Measurements from ENCODE around the gene LAIR2. TPM values are rescaled to one million over a fixed set of nuclear protein-coding genes. Genes with fewer than 3 reads are reported as not detected.

Gene LAIR2
- total RNA-seq, 4 donors from 2014 or later: 3.2 TPM; not detected in 3

DNA sequence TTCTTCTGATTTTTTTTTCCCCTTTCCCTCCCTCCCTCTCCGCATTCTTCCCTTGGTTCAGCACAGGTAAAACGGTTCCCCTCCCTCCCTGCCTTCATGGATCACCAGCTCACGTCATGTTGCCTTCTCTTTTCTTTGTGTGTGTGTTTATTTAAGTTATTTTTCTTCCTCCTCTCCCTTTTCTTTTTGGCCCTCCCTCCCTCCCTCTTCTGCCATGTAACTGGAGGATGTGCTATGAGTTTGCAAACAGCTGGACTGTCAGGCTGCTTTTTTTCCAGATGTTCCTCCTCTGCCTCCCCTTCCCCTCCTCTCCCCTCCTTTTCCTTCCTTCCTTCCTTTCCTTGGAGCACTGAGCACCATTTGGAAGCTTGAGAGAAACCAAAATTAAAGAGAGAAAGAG lies 41.0 kb upstream of the LAIR2 start:
- Histone ChIP-seq H3K4me1 (peaks cover 6 to 56% (median 35%) of the 10 kb centered on the region in 4 donors), H3K27ac (peak overlapping the region; percentile 96 to 99 (median 98)), H3K27me3 (no peaks in the 10 kb centered on the region), H3K9me3 (no peaks in the 10 kb centered on the region), H3K4me3 (peak overlapping the region in 2 of 4 donors; percentile 60 to 72), H3K36me3 (peaks cover 0 to 42% (median 15%) of the 10 kb centered on the region in 4 donors)
- TF ChIP-seq, protein P1, sequence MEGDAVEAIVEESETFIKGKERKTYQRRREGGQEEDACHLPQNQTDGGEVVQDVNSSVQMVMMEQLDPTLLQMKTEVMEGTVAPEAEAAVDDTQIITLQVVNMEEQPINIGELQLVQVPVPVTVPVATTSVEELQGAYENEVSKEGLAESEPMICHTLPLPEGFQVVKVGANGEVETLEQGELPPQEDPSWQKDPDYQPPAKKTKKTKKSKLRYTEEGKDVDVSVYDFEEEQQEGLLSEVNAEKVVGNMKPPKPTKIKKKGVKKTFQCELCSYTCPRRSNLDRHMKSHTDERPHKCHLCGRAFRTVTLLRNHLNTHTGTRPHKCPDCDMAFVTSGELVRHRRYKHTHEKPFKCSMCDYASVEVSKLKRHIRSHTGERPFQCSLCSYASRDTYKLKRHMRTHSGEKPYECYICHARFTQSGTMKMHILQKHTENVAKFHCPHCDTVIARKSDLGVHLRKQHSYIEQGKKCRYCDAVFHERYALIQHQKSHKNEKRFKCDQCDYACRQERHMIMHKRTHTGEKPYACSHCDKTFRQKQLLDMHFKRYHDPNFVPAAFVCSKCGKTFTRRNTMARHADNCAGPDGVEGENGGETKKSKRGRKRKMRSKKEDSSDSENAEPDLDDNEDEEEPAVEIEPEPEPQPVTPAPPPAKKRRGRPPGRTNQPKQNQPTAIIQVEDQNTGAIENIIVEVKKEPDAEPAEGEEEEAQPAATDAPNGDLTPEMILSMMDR (IDR thresholded peaks at IDR 0.05): no peak
- no peak for TF ChIP-seq EP300 (IDR thresholded peaks at IDR 0.05; ENCODE audit: low read depth)
- TF ChIP-seq POLR2A (IDR thresholded peaks at IDR 0.05): no peak
- no peak for TF ChIP-seq POLR2AphosphoS5 (IDR thresholded peaks at IDR 0.05)
- in situ Hi-C loops (cut with MboI; ENCODE audit: low pct_ligation_motif_present in 1 of 4, low pct_unique_long_range_greater_than_20kb in 1 of 4, low sequenced_read_pairs in 3 of 4): no loop called here
- 39 to 45% methylated on average over 3 of the region's 3 CpGs for WGBS, 2 donors (ENCODE audit: low coverage in 1 of 2)
- intact Hi-C loops (cut with DNase I; ENCODE audit: low total_unique reads): no loop called here
- DNase-seq: no peak

- 48% methylated on average over 6 of the region's 15 CpGs; no CpG with 5 or more reads in 1 of the 2 donors for WGBS, 2 donors (ENCODE audit: low coverage in 1 of 2)
- in situ Hi-C loops (cut with MboI; ENCODE audit: low pct_ligation_motif_present in 1 of 4, low pct_unique_long_range_greater_than_20kb in 1 of 4, low sequenced_read_pairs in 3 of 4): no loop called here
- peak; percentile 37 for DNase-seq
Measured at GRCh38 chr19:54462047-54462654, 40.5 kb upstream of the LAIR2 start.

GRCh38 chr19:54462655-54463530 lies 39.7 kb upstream of the LAIR2 start:
- peak overlapping the region; percentile 50 to 72 (median 64) for H3K4me3 ChIP-seq
- peak overlapping the region; percentile 96 to 99 (median 98) for H3K27ac ChIP-seq
- 6% methylated on average over 52 of the region's 91 CpGs; no CpG with 5 or more reads in 1 of the 2 donors for WGBS, 2 donors (ENCODE audit: low coverage in 1 of 2)
- H3K9me3 ChIP-seq: no peaks in the 10 kb centered on the region
- H3K27me3 ChIP-seq: no peaks in the 10 kb centered on the region
- in situ Hi-C loops (cut with MboI; ENCODE audit: low pct_ligation_motif_present in 1 of 4, low pct_unique_long_range_greater_than_20kb in 1 of 4, low sequenced_read_pairs in 3 of 4) (no loop called here), intact Hi-C loops (cut with DNase I; ENCODE audit: low total_unique reads) (no loop called here)
- DNase-seq: peak; percentile 80
- peaks cover 6 to 65% (median 39%) of the 10 kb centered on the region in 4 donors for H3K4me1 ChIP-seq
- H3K36me3 ChIP-seq: peaks cover 0 to 29% (median 9%) of the 10 kb centered on the region in 4 donors
- no peak for TF ChIP-seq EP300 (IDR thresholded peaks at IDR 0.05; ENCODE audit: low read depth)
- peak; percentile 68 to 87 (median 86) for TF ChIP-seq POLR2AphosphoS5 (IDR thresholded peaks at IDR 0.05)
- TF ChIP-seq POLR2A (IDR thresholded peaks at IDR 0.05): peak; percentile 58
- TF ChIP-seq, protein P1 (IDR thresholded peaks at IDR 0.05): peak; percentile 20 to 57 (median 26)

More at GRCh38 chr19:54462047-54462654, 40.5 kb upstream of the LAIR2 start:
- Histone ChIP-seq H3K4me3 (peak overlapping the region in 3 of 4 donors; percentile 60 to 72 (median 68)), H3K27ac (peak overlapping the region; percentile 96 to 99 (median 98)), H3K36me3 (peaks cover 0 to 37% (median 13%) of the 10 kb centered on the region in 4 donors), H3K4me1 (peaks cover 6 to 60% (median 37%) of the 10 kb centered on the region in 4 donors), H3K27me3 (no peaks in the 10 kb centered on the region), H3K9me3 (no peaks in the 10 kb centered on the region)
- TF ChIP-seq POLR2A (IDR thresholded peaks at IDR 0.05): no peak
- TF ChIP-seq EP300 (IDR thresholded peaks at IDR 0.05; ENCODE audit: low read depth): no peak
- TF ChIP-seq, protein P1 (IDR thresholded peaks at IDR 0.05): no peak
- peak in 2 of 3 donors; percentile 30 to 44 for TF ChIP-seq POLR2AphosphoS5 (IDR thresholded peaks at IDR 0.05)
- intact Hi-C loops (cut with DNase I; ENCODE audit: low total_unique reads): no loop called here

GRCh38 chr19:54463531-54464043 lies 39.0 kb upstream of the LAIR2 start, which contains the start of gene LENG9:
Gene LENG9 (minus strand): TSS chr19:54463778. CDS start chr19:54463526, 252 bp downstream.
- Histone ChIP-seq H3K4me1 (peaks cover 6 to 72% (median 42%) of the 10 kb centered on the region in 4 donors), H3K9me3 (no peaks in the 10 kb centered on the region), H3K27ac (peak within 1 kb of the TSS; percentile 96 to 99 (median 98)), H3K27me3 (no peaks in the 10 kb centered on the region), H3K4me3 (peak within 1 kb of the TSS; percentile 50 to 72 (median 64)), H3K36me3 (peaks cover 0 to 22% (median 6%) of the 10 kb centered on the region in 4 donors)
- intact Hi-C loops (cut with DNase I; ENCODE audit: low total_unique reads) (no loop called here), in situ Hi-C loops (cut with MboI; ENCODE audit: low pct_ligation_motif_present in 1 of 4, low pct_unique_long_range_greater_than_20kb in 1 of 4, low sequenced_read_pairs in 3 of 4) (no loop called here)
- WGBS, 2 donors (ENCODE audit: low coverage in 1 of 2): 0% methylated on average over 32 of the region's 41 CpGs; no CpG with 5 or more reads in 1 of the 2 donors
- DNase-seq: peak; percentile 100
- TF ChIP-seq POLR2A (IDR thresholded peaks at IDR 0.05) (peak; percentile 93), EP300 (IDR thresholded peaks at IDR 0.05; ENCODE audit: low read depth) (no peak), POLR2AphosphoS5 (IDR thresholded peaks at IDR 0.05) (peak; percentile 96 to 98 (median 97))
- TF ChIP-seq, protein P1 (IDR thresholded peaks at IDR 0.05): no peak
